ENCODE measurements around the gene PPP2R5B. TPM values are rescaled to one million over a fixed set of nuclear protein-coding genes. Genes with fewer than 3 reads are reported as not detected.

Gene PPP2R5B
- total RNA-seq, 1 experiment from 2014 or later, result 38.0 TPM

GRCh38 chr11:64963072-64963631, 38.7 kb downstream of the PPP2R5B start:
- Mint-ChIP-seq H3K4me1 (ENCODE audit: insufficient read depth, unreplicated experiment) (peaks cover 8% of the 10 kb centered on the region), H3K27me3 (ENCODE audit: insufficient read depth, unreplicated experiment) (no peaks in the 10 kb centered on the region), H3K9me3 (ENCODE audit: unreplicated experiment) (no peaks in the 10 kb centered on the region), H3K27ac (ENCODE audit: low read depth, unreplicated experiment) (no peak overlapping the region), H3K36me3 (ENCODE audit: insufficient read depth, unreplicated experiment) (no peaks in the 10 kb centered on the region), H3K4me3 (ENCODE audit: unreplicated experiment) (no peak overlapping the region)
- DNase-seq (ENCODE audit: unreplicated experiment), result no peak
- intact Hi-C loops (cut with micrococcal nuclease), result no loop called here
- BruUV-seq (replicated peaks), result no TSS peak
- ChIA-PET POLR2A (interaction anchor here (0.5 to 0.8 kb wide), 3 partner anchors 9 to 38 kb away, joined by 3 read pairs; partner anchors contain the start of gene PPP2R5B), CTCF (interaction anchor here (0.6 to 0.8 kb wide), 3 partner anchors 51 to 141 kb away, joined by 3 to 5 read pairs (median 3); partner anchors contain the start of gene ARL2)
- no peak for TF ChIP-seq CTCF (IDR thresholded peaks at IDR 0.05; ENCODE audit: unreplicated experiment)

GRCh38 chr11:64967375-64967774, 42.9 kb downstream of the PPP2R5B start:
- H3K36me3 Mint-ChIP-seq (ENCODE audit: insufficient read depth, unreplicated experiment), result peaks cover 6% of the 10 kb centered on the region
- DNase-seq (ENCODE audit: unreplicated experiment), result no peak
- no peaks in the 10 kb centered on the region for H3K27me3 Mint-ChIP-seq (ENCODE audit: insufficient read depth, unreplicated experiment)
- peaks cover 21% of the 10 kb centered on the region for H3K4me1 Mint-ChIP-seq (ENCODE audit: insufficient read depth, unreplicated experiment)
- H3K4me3 Mint-ChIP-seq (ENCODE audit: unreplicated experiment), result no peak overlapping the region
- no TSS peak for BruUV-seq (replicated peaks)
- CTCF ChIA-PET, result interaction anchor here (0.9 kb wide), 1 partner anchor 20 kb away, joined by 3 read pairs; no protein-coding TSS in a partner anchor
- TF ChIP-seq CTCF (IDR thresholded peaks at IDR 0.05; ENCODE audit: unreplicated experiment), result no peak
- intact Hi-C loops (cut with micrococcal nuclease), result loop anchor here (5.0 kb wide), 1 partner anchor 45 kb away; the partner anchor contains the start of gene PPP2R5B
- POLR2A ChIA-PET, result interaction anchor here (1.1 kb wide), 1 partner anchor 39 kb away, joined by 6 read pairs; no protein-coding TSS in a partner anchor
- H3K9me3 Mint-ChIP-seq (ENCODE audit: unreplicated experiment), result no peaks in the 10 kb centered on the region
- no peak overlapping the region for H3K27ac Mint-ChIP-seq (ENCODE audit: low read depth, unreplicated experiment)

- Mint-ChIP-seq H3K4me3 (ENCODE audit: unreplicated experiment) (no peak overlapping the region), H3K4me1 (ENCODE audit: insufficient read depth, unreplicated experiment) (peaks cover 21% of the 10 kb centered on the region), H3K9me3 (ENCODE audit: unreplicated experiment) (no peaks in the 10 kb centered on the region), H3K27me3 (ENCODE audit: insufficient read depth, unreplicated experiment) (no peaks in the 10 kb centered on the region), H3K27ac (ENCODE audit: low read depth, unreplicated experiment) (peak overlapping the region; percentile 32), H3K36me3 (ENCODE audit: insufficient read depth, unreplicated experiment) (peaks cover 6% of the 10 kb centered on the region)
- no peak for TF ChIP-seq CTCF (IDR thresholded peaks at IDR 0.05; ENCODE audit: unreplicated experiment)
- no TSS peak for BruUV-seq (replicated peaks)
- DNase-seq (ENCODE audit: unreplicated experiment), result peak; percentile 36
- intact Hi-C loops (cut with micrococcal nuclease), result loop anchor here (5.0 kb wide), 1 partner anchor 47 kb away; the partner anchor contains the start of gene PPP2R5B
- CTCF ChIA-PET, result interaction anchor here (0.6 kb wide), 1 partner anchor 11 kb away, joined by 3 read pairs; no protein-coding TSS in a partner anchor
- POLR2A ChIA-PET, result interaction anchor here (0.7 to 1.6 kb wide), 3 partner anchors 14 to 93 kb away, joined by 3 to 8 read pairs (median 4); no protein-coding TSS in a partner anchor
Observed at GRCh38 chr11:64969209-64969608, 44.7 kb downstream of the PPP2R5B start.

- H3K4me1 Mint-ChIP-seq (ENCODE audit: insufficient read depth, unreplicated experiment), result peaks cover 21% of the 10 kb centered on the region
- H3K9me3 Mint-ChIP-seq (ENCODE audit: unreplicated experiment), result no peaks in the 10 kb centered on the region
- ChIA-PET POLR2A (interaction anchor here (1.0 to 1.6 kb wide), 3 partner anchors 36 to 94 kb away, joined by 3 to 8 read pairs (median 4); no protein-coding TSS in a partner anchor), CTCF (interaction anchor here (0.6 kb wide), 1 partner anchor 297 kb away, joined by 4 read pairs; no protein-coding TSS in a partner anchor)
- H3K36me3 Mint-ChIP-seq (ENCODE audit: insufficient read depth, unreplicated experiment), result peaks cover 6% of the 10 kb centered on the region
- H3K27ac Mint-ChIP-seq (ENCODE audit: low read depth, unreplicated experiment), result peak overlapping the region; percentile 76
- BruUV-seq (replicated peaks), result no TSS peak
- no peaks in the 10 kb centered on the region for H3K27me3 Mint-ChIP-seq (ENCODE audit: insufficient read depth, unreplicated experiment)
- TF ChIP-seq CTCF (IDR thresholded peaks at IDR 0.05; ENCODE audit: unreplicated experiment), result no peak
- peak; percentile 88 for DNase-seq (ENCODE audit: unreplicated experiment)
- H3K4me3 Mint-ChIP-seq (ENCODE audit: unreplicated experiment), result no peak overlapping the region
- intact Hi-C loops (cut with micrococcal nuclease), result loop anchor here (2.0 kb wide), 1 partner anchor 36 kb away; no protein-coding TSS in a partner anchor
Observed at GRCh38 chr11:64970731-64971151, 46.3 kb downstream of the PPP2R5B start.

Data from MCF 10A (cell line).